HG02852 (cell line): ENCODE measurements around the gene SFTPA2.
"Not testable (repeated sequence)": the region's sequence is repeated elsewhere in the genome, so short reads cannot be mapped to it uniquely, and the experiment has no call there.

ENCODE experiments used
- ATAC-seq: cut with Tn5 transposase; IDR thresholded peaks from one replicate; pipeline ENCODE4 v1.9.1; 2021; ENCODE audit warnings: mild to moderate bottlenecking, moderate library complexity; ENCODE audit not compliant: unreplicated experiment

SFTPA2 gene

DNA sequence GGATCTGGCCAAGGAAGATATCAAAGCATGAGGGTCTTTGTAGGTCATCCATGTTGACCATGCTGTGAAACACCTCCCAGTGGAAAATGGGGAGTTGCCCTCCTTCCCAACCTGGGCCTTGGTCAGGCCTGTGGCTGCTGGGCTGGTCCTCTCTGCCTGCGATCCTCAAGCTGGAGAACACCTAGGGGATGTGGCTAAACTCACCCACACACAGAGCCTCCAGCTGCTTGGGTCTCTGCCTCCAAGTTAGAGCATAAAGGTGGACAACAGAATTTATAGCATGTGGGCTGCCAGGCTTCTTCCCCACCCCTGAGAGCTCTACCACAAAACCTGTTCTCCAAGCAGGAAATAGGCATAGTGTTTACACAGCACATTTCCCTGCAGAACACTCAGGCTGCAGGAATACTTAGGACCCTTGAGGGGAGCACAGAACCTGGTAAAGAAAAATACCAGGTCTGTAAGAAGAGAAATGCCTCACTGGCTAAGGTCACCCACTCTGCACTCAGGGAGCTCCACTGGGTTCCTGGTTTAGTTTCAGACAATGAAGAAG is at the start of gene SFTPA2:
Gene SFTPA2 (minus strand): TSS at position 248 of the 550 bp plus-strand sequence. CDS start 924 bp downstream, outside the sequence.
- no peak for ATAC-seq

DNA sequence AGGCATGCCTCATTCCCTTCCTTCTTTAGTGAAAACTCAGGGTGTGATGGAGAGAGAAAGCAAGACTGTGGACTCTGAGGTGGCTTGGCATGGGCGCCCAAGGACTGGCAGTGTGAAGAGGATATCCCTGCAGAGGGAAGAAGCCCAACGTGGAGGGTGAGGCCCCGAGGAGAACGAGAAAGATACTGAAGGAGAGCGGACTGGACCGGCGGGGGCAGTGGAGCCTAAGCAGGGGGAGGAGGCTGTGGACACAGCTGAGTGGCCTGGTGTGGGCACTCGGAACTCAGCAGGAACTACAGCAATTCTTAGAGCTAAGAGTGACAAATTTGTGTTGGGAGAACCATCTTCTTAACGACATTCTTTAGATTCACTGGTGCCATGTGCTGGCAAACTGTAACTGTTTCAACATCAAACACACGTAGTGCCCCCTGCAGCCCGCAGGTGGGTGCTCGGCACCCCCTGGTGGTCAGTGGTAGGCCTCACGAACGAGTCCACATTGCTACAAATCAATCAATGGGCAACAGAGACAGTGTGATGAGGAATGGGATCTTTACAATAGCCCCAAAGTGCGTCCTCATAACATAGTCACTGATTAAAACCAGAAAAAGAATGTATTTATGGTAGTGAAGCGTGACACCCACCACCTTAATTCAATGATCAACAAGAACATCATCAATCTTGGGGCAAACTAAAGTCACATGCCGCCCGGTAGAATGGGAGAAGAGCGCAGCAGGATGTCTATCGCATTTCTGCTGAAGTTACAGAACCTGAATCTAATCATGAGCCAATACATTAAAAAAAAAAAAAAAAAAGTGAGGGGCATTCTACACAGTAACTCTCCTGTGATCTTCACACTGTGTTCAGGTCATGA is 48.5 kb upstream of the SFTPA2 start:
- ATAC-seq: no peak

DNA sequence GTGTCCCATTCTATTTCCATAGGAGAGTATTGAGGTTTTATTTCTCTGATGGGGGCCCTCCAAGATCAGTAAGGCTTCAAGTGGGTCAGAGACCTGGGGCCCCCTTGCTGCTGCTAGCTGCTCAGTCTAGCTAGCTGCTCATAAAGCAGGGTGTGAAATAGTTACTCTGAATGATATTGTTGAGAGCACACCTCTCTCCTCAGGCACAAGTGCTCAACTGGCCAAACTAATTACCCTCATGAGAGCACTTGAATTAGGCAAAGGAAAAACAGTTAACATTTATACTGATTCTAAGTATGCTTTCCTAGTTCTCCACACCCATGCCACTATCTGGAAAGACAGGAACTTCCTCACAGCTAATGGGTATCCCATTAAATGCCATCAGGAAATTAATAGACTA is 45.1 kb upstream of the SFTPA2 start:
- ATAC-seq: no peak

DNA sequence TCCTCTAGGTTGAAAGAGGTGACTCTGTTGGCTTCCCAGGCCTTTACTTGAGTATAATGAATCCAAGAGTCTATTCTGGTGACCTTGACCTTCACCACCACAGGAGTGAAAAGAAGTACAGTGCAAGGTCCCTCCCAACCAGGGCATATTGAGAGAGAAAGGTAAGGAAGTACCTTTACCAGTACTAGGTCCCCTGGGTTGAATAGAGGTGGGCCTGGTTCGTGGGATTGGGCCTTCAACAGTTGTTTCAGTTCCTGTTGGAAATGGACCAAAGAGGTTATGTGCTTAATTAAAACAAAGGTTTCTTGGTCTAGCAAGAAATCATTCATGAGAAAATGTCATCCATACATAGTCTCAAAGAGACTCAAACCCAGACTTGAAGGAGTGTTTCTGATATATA is 44.1 kb upstream of the SFTPA2 start:
- no peak for ATAC-seq

DNA sequence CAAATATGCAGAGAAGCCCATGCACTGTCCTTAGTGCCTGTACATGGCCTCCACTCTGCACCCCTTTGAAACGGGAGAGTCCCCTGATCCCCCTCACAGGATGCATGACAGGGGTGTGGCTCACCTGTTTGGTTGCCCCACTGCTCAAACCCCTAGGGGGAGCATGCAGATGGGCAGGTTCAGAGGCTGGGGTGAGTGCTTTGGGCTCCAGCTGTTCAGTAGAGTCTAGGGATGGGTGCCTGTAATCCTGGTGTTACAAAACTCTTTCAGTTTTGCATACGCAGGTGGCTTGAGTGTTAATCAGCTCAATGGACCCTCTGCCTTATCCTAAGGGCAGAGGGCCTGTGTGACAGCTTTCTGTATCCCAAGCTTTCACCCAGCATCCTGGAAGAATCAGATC is 42.7 kb upstream of the SFTPA2 start:
- no peak for ATAC-seq

DNA sequence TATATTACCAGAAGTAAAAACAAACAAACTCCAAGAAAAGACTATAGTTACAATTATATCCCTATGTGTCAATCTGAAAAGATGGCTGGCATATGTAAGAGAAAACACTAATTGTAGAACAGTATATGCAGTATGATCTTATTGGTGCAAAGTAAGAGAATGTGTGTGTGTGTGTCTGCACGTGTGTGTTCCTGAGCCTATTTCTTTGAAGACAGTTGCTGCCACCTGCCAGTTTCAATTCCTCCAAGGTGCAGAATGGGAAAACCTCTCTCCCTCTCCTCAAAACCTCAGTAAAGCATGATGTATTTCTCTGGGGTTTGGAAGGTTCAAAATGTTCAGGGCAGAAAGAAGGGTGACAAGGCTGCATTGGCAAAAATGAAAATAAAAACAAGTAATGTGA is 41.7 kb upstream of the SFTPA2 start:
- ATAC-seq: no peak

DNA sequence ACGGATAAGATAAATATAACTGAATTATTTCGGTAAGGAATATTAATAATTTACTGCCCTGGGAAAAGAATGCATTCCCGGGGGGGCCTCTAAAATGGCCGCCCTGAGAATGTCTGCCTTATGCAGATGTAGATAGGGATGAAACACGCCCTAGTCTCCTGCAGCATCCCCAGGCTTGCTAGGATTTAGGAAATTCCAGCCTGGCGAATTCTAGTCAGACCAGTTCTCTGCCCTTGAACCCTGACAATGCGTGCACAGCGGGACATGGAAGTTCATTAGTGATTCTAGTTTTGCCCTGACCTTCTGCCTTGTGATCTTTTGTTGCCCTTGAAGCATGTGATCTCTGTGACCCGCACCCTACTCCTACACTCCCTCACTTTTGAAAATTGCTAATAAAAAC is 39.4 kb upstream of the SFTPA2 start:
- ATAC-seq: not testable (repeated sequence)

DNA sequence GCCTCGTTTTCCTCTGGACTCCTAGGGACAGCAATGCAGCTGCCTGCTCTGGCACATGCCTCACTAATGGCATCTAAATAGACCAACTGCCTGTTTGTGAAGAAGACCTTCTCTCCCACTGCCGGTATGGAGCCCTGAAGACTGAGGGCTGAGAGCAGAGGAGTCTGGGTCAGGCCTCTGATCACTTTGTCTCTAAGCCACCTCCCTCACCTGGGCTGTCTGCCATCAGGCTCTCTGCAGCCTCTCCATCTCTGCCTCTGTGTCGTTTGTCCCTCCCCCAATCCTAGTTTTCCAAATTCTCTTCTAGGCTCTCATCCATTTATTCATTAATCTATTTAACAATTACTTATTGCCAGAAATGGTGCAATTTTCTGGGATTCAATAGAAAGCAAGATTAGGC is 35.3 kb upstream of the SFTPA2 start:
- no peak for ATAC-seq

DNA sequence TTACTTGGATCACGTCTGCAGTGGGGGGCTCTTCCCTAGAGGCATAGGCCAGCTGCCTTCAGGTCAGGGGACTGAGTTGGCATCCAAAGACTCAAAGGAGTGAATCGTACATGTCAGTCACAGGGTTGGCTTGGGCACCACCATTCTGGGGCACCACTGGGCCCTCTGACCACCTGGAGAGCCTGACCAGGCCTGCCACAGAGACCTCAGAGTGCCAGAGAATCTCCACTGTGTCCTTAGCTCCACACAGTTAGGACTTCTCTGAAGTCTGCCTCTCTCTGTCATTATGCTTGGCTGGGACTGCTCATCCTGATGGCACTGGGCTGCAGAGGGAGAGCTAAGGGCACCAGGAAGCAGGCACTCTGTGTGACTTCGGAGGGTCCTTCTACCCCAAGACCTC is 34.4 kb upstream of the SFTPA2 start:
- not testable (repeated sequence) for ATAC-seq

DNA sequence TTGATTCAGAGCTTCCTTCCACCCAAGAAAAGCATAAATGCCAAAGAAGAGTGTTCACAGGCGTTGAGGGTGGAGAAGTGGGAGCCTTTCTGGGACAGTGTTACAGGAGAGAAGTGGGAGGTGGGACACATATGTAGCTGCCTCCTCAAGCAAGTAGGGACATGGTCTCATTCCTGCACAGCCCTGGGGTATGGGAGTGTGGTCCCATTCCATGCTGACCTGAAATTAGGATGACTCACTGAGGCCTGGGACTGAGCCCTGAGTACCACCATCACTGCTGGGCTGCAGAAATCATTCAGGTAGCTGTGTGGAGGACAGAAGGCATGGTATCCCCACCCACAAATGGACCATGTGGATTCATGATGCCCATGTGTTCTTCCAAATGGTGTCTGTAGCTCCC is 33.2 kb upstream of the SFTPA2 start:
- ATAC-seq: no peak

DNA sequence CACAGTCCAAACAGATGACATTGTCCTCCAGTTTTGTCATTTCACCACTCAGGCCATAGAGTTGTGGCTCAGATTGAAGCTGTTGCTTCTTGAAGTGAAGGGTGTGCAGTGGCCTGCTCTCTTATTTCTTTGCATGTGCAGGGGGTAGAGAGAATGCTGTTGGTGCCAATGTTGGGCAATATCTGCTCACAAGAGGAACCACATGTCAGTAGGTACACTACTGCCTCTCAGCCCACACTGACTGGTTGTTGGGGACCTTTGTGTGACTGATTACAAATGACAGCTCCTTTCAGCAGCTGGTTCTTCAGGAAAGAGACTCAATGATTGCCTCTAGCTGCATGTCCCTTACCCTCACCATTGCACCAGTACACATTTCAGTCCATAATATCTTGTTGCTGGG is 28.6 kb upstream of the SFTPA2 start:
- no peak for ATAC-seq

DNA sequence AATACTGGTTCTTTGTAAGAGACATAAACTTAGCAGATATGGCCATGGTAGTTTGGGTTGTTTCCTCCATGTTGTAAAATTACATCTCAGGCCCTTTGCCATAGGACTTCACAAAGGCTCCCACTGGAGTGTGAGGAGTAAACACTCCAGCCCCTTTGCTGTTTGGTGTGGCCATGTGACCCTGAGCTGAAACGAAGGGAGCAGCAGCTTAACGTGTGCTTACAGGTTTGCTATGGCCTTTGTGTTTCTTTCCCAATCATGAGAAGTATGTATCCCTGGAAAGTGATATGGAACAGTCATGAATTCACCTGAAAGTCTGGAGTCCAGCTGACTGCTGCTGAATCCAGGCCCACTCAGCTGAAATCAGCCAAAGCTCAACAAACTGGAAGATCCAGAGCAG is 26.7 kb upstream of the SFTPA2 start:
- ATAC-seq: no peak

DNA sequence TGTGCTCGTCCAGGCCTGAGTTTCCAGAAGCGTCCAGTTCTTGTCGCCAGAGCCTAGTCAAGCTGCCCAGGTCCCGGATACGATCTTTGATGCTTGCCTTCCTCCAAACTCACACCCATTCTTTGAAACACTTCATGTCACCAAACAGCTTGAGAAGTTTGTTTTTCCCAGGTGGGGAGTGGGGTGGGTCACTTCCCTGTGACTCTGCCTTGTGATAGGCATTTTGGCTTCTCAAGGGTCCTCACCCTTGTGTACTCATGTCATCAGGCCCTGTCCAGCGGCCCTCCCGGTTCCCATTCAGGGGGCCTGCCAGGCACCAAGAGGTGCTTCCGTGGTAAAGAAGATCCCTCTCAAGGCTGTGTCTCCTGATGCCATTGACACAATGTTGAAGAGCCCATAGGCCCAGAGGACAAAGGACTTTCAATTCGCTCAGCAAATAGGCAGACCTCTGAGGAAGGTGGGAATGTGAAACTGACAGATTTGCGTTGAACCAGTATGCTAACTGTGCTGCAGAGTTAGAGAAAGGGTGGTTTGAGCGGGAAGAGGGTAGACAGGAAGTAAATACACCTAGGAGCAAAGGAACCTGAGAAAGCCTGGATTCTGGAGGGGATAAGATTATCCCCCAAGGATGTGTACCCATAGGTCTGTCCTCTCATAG is 25.8 kb upstream of the SFTPA2 start:
- no peak for ATAC-seq

DNA sequence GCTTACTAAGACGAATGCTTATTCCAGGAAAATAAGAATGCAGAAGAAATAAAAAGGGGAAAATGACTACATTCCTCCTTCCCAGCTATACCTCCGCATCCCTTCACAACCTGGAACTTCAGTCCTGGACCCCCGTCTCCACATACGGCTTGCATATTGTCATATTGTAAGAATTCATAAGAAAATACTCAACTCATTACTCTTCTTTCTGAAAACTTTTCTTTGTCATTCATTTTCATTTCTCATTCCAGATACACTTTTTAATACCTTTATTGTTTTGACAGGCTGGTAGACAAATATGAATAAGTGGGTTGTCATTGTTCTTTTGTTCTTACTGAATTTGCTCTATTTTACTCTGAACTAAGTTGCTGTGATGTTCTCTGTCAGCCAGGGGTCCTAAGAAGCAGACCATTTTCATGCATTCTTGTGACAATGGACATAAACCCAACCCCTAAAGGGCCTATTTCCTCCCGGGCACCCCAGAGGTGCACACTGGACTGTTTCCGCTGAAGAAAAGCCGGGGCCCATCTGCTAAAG is 23.3 kb upstream of the SFTPA2 start:
- no peak for ATAC-seq

DNA sequence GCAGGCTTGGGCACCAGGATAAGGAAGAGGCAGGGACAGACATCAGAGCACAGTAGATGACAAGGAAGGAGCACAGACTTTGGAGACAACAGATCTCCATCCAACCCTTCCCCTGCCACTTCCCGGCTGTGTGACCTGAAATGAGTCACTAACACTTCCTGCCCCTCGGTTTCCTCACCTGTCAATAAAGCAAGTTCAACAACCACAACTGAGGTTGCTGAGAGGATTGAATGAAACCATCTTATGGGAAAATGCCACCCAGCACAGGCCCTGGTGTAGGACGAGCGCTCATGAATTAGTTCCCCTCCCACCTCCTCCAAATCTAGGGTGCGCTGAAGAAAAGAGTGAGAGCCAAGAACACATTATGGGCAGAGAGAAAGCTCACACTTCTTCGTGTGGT is 22.7 kb upstream of the SFTPA2 start:
- ATAC-seq: not testable (repeated sequence)

DNA sequence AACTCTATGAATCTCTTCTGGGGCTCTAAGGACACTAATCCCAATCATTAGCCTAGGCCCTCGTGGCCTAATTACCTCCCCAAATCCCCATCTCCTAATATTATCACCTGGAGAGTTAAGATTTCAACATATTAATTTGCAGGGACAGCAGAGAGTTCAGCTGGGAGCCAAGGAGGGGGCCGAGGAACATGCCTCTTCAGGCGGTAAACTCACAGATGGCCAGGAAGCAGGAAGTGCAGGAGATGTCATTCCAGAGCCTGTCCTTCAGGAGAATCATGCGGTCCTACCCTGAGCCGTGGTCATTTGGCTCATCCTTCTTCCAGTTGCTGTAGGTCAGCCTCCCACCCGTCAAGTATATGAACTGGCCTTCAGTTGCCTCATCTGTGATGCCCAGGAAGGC is 21.9 kb upstream of the SFTPA2 start:
- ATAC-seq: no peak

DNA sequence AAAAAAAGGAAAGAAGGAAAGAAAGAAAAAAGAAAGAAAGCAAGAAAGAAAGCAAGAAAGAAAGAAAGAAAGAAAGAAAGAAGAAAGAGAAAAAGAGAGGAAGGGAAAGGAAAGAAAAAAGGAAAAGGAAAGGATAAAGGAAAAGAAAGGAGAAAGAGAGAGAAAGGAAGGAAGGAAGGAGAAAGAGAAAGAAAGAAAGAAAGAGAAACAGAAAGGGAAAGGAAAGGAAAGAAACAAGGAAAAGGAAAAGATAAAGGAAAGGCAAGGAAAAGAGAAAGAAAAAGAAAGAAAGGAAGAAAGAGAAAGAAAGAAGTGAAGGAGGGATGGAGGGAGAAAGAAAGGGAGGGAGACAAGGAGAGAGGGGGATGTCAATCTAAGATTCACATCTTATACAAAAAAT is 20.8 kb upstream of the SFTPA2 start:
- ATAC-seq: no peak

DNA sequence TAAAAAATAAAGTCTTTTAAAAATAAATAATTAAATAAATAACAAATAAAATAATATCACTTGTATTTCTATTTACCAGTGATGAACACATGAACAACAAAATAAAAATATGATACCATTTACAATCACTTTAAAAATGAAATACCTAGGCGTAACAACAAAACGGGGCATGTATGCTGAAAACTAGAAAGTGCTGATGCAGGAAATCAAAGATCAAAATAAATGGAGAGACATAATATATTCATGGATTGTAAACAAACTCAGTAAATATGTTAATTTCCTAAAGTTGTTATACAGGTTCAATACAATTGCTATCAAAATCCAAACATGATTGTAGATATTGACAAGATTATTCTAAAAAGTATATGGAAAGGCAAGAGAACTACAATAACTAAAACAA is 19.2 kb upstream of the SFTPA2 start:
- ATAC-seq: no peak

DNA sequence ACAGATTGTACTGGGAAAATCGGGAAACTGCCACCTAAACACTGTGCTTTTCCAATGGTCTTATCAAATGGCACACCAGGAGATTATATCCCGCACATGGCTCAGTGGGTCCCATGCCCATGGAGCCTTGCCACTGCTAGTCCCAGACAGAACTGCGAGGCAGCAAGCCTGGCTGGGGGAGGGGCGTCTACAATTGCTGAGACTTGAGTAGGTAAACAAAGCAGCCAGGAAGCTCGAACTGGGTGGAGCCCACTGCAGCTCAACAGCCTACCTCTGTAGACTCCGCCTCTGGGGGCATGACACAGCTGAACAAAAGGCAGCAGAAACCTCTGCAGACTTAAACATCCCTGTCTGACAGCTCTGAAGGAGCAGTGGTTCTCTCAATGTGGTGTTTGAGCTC is 10.4 kb upstream of the SFTPA2 start:
- not testable (repeated sequence) for ATAC-seq

DNA sequence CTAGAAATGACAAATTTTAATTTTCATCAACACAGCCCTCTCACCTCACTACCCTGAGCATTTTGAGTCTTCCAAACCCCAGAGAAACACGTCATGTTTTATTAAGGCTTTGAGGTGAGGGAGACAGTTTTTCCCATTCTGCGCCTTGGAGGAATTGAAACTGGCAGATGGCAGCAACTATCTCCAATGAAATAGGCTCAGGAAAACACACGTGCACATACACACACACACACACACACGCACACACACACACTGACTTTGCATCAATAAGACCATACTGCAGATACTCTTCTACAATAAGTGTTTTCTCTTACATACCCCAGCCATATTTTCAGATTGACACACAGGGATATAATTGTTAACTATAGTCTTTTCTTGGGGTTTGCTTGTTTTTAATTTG is 3.2 kb upstream of the SFTPA2 start:
- no peak for ATAC-seq

DNA sequence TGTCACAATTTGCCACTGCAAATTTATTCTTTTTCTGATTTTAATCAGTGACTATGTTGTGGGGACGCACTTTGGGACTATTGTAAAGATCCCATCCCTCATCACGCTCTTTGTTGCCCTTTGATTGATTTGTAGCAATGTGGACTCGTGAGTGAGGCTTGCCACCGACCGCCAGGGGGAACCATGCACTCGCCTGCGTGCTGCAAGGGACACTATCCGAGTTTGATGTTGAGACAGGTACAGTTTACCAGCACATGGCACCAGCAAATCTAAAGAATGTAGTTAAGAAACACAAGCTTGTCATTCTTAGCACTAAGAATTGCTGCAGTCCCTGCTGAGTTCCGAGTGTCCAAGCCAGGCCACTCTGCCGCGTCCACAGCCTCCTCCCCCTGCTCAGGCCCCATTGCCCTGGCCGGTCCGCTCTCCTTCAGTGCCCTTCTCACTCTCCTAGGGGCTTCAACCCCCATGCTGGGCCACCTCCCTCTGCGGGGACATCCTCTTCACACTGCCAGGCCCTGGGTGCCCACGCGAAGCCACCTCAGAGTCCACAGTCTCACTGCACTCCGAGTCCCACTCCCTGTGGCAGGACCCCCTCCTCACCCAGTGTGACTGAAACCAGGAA is 2.0 kb upstream of the SFTPA2 start:
- peak; percentile 71 for ATAC-seq
